A673 (cell line): Measurements from ENCODE around the gene GPR32. TPM values are rescaled to one million over a fixed set of nuclear protein-coding genes. Genes with fewer than 3 reads are reported as not detected.

Source experiments
- BruUV-seq: library from RNA; stranded (reverse); fragments of 400-500 nt; replicated peaks from 2 replicates; lab custom pipeline; 2021; lab: Mats Ljungman, UMichigan
- CTCF ChIA-PET: fragments of 300-600 bp; sonication (Branson Sonifier 250); formaldehyde crosslinking; loops from one replicate; lab custom pipeline; 2022; ENCODE audit warnings: antibody characterized with exemption; lab: Charles Lee
- POLR2A ChIA-PET: fragments of 300-600 bp; sonication (Branson Sonifier 250); formaldehyde crosslinking; loops from one replicate; lab custom pipeline; 2022; ENCODE audit warnings: antibody characterized with exemption; ENCODE audit not compliant: low non-redundant PET; lab: Charles Lee
- DNase-seq: peaks from one replicate; pipeline ENCODE4 v3.0.0-alpha.2; 2015; ENCODE audit warnings: low spot score
- H3K27ac ChIP-seq: fragments of 200-600 bp; sonication (generic); 2 replicates; pipeline ENCODE4 v1.5.1; 2016; ENCODE audit warnings: mixed run types, low read depth, mild to moderate bottlenecking, mixed read lengths, antibody characterized with exemption, low read length; ENCODE audit not compliant: poor library complexity, severe bottlenecking
- H3K27me3 ChIP-seq: fragments of 200-600 bp; sonication (generic); replicated peaks from 2 replicates; pipeline ENCODE4 v1.6.1; 2017; ENCODE audit warnings: mixed run types, low read depth, mild to moderate bottlenecking, mixed read lengths, antibody characterized with exemption, low read length; ENCODE audit not compliant: insufficient read depth, poor library complexity
- H3K36me3 ChIP-seq: fragments of 200-600 bp; sonication (generic); 2 replicates; pipeline ENCODE4 v1.6.1; 2016; ENCODE audit warnings: mixed run types, mild to moderate bottlenecking, mixed read lengths, antibody characterized with exemption, low read length; ENCODE audit not compliant: insufficient read depth, poor library complexity, severe bottlenecking
- H3K4me1 ChIP-seq: fragments of 200-600 bp; sonication (generic); 2 replicates; pipeline ENCODE4 v1.6.1; 2017; ENCODE audit warnings: mixed run types, mild to moderate bottlenecking, mixed read lengths, antibody characterized with exemption, low read length; ENCODE audit not compliant: insufficient read depth, poor library complexity, severe bottlenecking
- H3K4me3 ChIP-seq: fragments of 200-600 bp; sonication (generic); 2 replicates; pipeline ENCODE4 v1.5.1; 2016; ENCODE audit warnings: low read depth, mixed run types, mild to moderate bottlenecking, mixed read lengths, low read length; ENCODE audit not compliant: poor library complexity, severe bottlenecking
- H3K9me3 ChIP-seq: fragments of 200-600 bp; sonication (generic); 2 replicates; pipeline ENCODE4 v1.6.1; 2016; ENCODE audit warnings: mixed run types, low read depth, mild to moderate bottlenecking, mixed read lengths, antibody characterized with exemption, low read length; ENCODE audit not compliant: poor library complexity, severe bottlenecking
- EZH2 ChIP-seq: fragments of 200-600 bp; sonication (generic); IDR thresholded peaks from 2 replicates; pipeline ENCODE4 v1.6.1; 2017; ENCODE audit warnings: borderline replicate concordance, low read depth, mild to moderate bottlenecking, mixed read lengths, antibody characterized with exemption, low read length; ENCODE audit not compliant: poor library complexity, severe bottlenecking
- intact Hi-C: fragments of 100-400 bp; cut with micrococcal nuclease; formaldehyde crosslinking; loops from one replicate; pipeline ENCODE4 v1.10.0; 2022; ENCODE audit not compliant: unreplicated experiment
- total RNA-seq: library from RNA; stranded (reverse); gene quantifications from 2 replicates; pipeline ENCODE4 v1.2.3, GENCODE V29; 2021
- TF ChIP-seq, protein P1 (sequence below): fragments of 300-800, 200-600 bp; sonication (generic); conservative IDR thresholded peaks from 2 replicates; pipeline ENCODE4 v1.5.1; 2017; ENCODE audit warnings: low read depth, mild to moderate bottlenecking, antibody characterized with exemption, low read length, moderate library complexity, mixed read lengths

Gene GPR32
- total RNA-seq, 1 experiment from 2014 or later, result not detected

DNA sequence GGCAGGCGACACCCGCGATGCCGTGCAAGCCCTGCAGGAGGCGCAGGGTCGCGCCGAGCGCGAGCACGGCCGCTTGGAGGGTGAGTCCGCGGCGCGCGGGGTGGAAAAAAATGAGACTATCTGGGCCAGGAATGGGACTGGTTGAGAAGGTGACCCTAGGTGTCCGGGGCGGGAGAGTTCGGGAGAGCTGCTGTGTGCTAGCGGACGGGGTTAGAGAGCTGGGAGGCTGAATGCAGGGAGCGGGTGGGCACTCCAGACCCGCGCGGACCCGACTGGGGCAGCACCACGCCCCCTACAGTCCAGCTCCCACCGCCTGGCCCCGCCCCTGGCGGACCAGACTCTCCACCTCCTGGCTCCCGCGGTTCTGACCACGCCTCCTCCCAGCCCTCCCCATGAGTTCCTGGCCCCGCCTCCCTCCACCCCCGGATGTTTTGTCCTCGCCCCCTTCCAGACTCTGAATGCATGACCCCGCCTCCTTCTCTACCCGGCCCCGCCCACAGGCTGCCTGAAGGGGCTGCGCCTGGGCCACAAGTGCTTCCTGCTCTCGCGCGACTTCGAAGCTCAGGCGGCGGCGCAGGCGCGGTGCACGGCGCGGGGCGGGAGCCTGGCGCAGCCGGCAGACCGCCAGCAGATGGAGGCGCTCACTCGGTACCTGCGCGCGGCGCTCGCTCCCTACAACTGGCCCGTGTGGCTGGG, 45.6 kb upstream of the GPR32 start:
- TF ChIP-seq, protein P1, sequence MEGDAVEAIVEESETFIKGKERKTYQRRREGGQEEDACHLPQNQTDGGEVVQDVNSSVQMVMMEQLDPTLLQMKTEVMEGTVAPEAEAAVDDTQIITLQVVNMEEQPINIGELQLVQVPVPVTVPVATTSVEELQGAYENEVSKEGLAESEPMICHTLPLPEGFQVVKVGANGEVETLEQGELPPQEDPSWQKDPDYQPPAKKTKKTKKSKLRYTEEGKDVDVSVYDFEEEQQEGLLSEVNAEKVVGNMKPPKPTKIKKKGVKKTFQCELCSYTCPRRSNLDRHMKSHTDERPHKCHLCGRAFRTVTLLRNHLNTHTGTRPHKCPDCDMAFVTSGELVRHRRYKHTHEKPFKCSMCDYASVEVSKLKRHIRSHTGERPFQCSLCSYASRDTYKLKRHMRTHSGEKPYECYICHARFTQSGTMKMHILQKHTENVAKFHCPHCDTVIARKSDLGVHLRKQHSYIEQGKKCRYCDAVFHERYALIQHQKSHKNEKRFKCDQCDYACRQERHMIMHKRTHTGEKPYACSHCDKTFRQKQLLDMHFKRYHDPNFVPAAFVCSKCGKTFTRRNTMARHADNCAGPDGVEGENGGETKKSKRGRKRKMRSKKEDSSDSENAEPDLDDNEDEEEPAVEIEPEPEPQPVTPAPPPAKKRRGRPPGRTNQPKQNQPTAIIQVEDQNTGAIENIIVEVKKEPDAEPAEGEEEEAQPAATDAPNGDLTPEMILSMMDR, result peak; percentile 93
- no peak for TF ChIP-seq EZH2
- Histone ChIP-seq H3K36me3 (peaks cover 10% of the 10 kb centered on the region), H3K9me3 (no peaks in the 10 kb centered on the region), H3K27ac (peak overlapping the region; percentile 85), H3K27me3 (no peaks in the 10 kb centered on the region), H3K4me1 (peaks cover 71% of the 10 kb centered on the region), H3K4me3 (peak overlapping the region; percentile 61)
- CTCF ChIA-PET, result interaction anchor here (0.5 to 1.6 kb wide), 15 partner anchors 10 to 836 kb away, joined by 3 to 15 read pairs (median 5); partner anchors contain the start of gene ACP4
- POLR2A ChIA-PET, result interaction anchor here (0.8 kb wide), 1 partner anchor 197 kb away, joined by 26 read pairs; no protein-coding TSS in a partner anchor
- intact Hi-C loops, result loop anchor here (5.0 kb wide), 1 partner anchor 53 kb away; no protein-coding TSS in a partner anchor
- DNase-seq, result peak; percentile 100
- BruUV-seq, result no TSS peak

DNA sequence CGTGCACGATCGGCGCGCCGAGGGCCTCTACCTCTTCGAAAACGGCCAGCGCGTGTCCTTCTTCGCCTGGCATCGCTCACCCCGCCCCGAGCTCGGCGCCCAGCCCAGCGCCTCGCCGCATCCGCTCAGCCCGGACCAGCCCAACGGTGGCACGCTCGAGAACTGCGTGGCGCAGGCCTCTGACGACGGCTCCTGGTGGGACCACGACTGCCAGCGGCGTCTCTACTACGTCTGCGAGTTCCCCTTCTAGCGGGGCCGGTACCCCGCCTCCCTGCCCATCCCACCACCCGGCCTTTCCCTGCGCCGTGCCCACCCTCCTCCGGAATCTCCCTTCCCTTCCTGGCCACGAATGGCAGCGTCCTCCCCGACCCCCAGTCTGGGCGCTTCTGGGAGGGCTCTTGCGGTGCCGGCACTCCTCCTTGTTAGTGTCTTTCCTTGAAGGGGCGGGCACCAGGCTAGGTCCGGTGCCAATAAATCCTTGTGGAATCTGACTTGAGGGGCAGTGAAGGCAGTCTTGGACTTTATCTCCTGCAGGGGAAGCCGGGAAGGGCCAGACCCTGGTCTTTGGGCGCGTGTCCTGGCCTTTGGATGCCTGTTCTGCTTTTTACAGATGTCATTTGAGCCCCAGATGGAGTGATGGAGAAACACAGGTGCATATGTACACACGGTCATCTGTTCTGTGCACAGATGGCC, 44.9 kb upstream of the GPR32 start:
- ChIA-PET POLR2A (interaction anchor here (0.8 kb wide), 1 partner anchor 196 kb away, joined by 26 read pairs; no protein-coding TSS in a partner anchor), CTCF (interaction anchor here (0.6 to 1.6 kb wide), 12 partner anchors 11 to 522 kb away, joined by 3 to 15 read pairs (median 6); partner anchors contain the start of gene ACP4)
- no peak for TF ChIP-seq EZH2
- TF ChIP-seq, protein P1, result no peak
- peaks cover 10% of the 10 kb centered on the region for H3K36me3 ChIP-seq
- H3K9me3 ChIP-seq, result no peaks in the 10 kb centered on the region
- intact Hi-C loops, result no loop called here
- no peak for DNase-seq
- peak overlapping the region; percentile 61 for H3K4me3 ChIP-seq
- peaks cover 65% of the 10 kb centered on the region for H3K4me1 ChIP-seq
- H3K27me3 ChIP-seq, result no peaks in the 10 kb centered on the region
- peak overlapping the region; percentile 85 for H3K27ac ChIP-seq
- BruUV-seq, result no TSS peak

DNA sequence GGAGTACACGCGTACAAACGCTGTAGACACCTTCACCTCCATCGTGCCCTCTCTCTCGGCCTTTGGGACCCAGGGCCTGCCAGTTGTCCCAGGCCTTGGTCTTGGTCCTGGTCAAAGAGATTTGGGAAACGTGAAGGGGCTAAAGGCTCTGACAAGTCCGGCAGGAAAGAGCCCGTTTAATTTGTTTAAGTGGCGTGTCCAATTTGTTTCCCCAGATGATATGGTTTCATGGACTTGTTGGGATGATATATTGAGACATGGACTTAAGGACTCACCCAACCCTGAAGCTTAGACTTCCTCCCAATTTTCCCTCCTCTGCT, 44.4 kb upstream of the GPR32 start:
- intact Hi-C loops, result no loop called here
- Histone ChIP-seq H3K27ac (peak overlapping the region; percentile 85), H3K36me3 (peaks cover 10% of the 10 kb centered on the region), H3K9me3 (no peaks in the 10 kb centered on the region), H3K4me3 (peak overlapping the region; percentile 61), H3K27me3 (no peaks in the 10 kb centered on the region), H3K4me1 (peaks cover 60% of the 10 kb centered on the region)
- ChIA-PET POLR2A (no interaction called here), CTCF (no interaction called here)
- TF ChIP-seq, protein P1, result no peak
- TF ChIP-seq EZH2, result no peak
- DNase-seq, result no peak
- BruUV-seq, result TSS peak; percentile 68
